ENCODE data around the gene PIEZO2. TPM values are rescaled to one million over a fixed set of nuclear protein-coding genes. Genes with fewer than 3 reads are reported as not detected.

PIEZO2 gene
- total and polyA plus RNA-seq, 2 of the 8 experiments (the other 6 are each of a cell fraction or from before 2014, with no cell fraction given) = 4.7 to 16.5 TPM

DNA sequence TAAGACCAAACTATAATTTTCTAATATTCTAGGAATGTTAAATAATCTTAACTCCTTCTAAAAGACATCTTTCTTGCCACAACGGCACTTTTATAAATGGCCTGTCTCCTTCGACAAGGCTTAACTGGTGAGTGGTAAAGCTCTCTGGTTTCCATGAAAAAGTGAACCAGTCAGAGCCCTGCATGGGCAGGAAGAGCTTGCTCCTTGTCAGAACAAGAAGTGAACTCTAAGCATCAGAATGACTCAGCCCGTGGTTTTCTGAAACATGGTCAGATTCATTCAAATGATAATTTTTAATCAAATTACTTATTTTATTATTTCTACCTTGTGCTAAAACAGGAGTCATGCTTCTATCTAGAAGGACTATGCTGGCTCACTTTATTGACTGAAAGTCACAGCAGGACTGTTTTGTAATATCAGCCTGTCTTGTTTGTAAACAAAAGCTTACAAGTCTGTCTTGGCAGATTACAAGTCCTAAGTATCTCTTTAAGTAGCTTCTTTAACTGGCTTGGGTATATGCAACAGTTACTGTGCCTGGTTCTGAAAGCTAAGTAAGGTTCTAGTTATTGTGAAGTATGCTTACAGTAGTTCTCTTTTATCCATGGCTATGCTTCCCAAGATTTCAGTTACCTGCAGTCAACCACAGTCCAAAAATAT, 378.2 kb downstream of the PIEZO2 start:
- H3K23me2 ChIP-seq (ENCODE audit: low read depth, low read length) = no peaks in the 10 kb centered on the region
- H3K4ac ChIP-seq (replicated peaks; ENCODE audit: insufficient read length, low read depth, low read length) = no peak overlapping the region
- H2AFZ ChIP-seq (ENCODE audit: low read length) = no peak overlapping the region
- H4K91ac ChIP-seq (replicated peaks; ENCODE audit: insufficient read length, low read length) = no peak overlapping the region
- H2BK12ac ChIP-seq (ENCODE audit: low read depth, low read length) = no peak overlapping the region
- ChIA-PET CTCF (ENCODE audit: partially characterized antibody) (interaction anchor here (0.6 to 4.3 kb wide), 4 partner anchors 9 to 383 kb away, joined by 3 to 21 read pairs (median 4); no protein-coding TSS in a partner anchor), POLR2A (ENCODE audit: partially characterized antibody) (no interaction called here)
- H4K8ac ChIP-seq (ENCODE audit: extremely low read depth, insufficient read depth, low read length) = no peak overlapping the region
- H2BK20ac ChIP-seq (ENCODE audit: low read length) = no peak overlapping the region
- no peak overlapping the region for H3K14ac ChIP-seq (ENCODE audit: insufficient read length)
- no peak overlapping the region for H2AK5ac ChIP-seq (ENCODE audit: low read depth, low read length)
- H3K18ac ChIP-seq (ENCODE audit: extremely low read depth, low read length) = no peak overlapping the region
- no peak overlapping the region for H3K56ac ChIP-seq (replicated peaks; ENCODE audit: insufficient read length, low read depth, low read length)
- no peak overlapping the region for H2BK5ac ChIP-seq (ENCODE audit: low read depth, low read length)
- no peak overlapping the region for H2BK120ac ChIP-seq (replicated peaks; ENCODE audit: low read depth, low read length)
- no peaks in the 10 kb centered on the region for H3K79me1 ChIP-seq (ENCODE audit: low read depth, low read length)
- H3K27me3 ChIP-seq (replicated peaks in 1 of 4; ENCODE audit: control insufficient read depth in 3 of 4, extremely low read depth in 1 of 4, insufficient read depth in 3 of 4, low read length in 3 of 4) = no peaks in the 10 kb centered on the region
- H2BK15ac ChIP-seq (ENCODE audit: low read length) = no peak overlapping the region
- 91% methylated on average over 3 of the region's 3 CpGs; no CpG with 5 or more reads in 1 of the 2 experiments for WGBS, 2 experiments (ENCODE audit: extremely low coverage in 1 of 2, insufficient coverage in 1 of 2, insufficient read length in 1 of 2, insufficient replicate concordance in 2 of 2, low coverage in 1 of 2, low lambda C conversion rate in 2 of 2, missing lambda C conversion rate in 1 of 2)
- FAIRE-seq = no peak
- no peaks in the 10 kb centered on the region for H3K4me1 ChIP-seq (replicated peaks in 1 of 4; ENCODE audit: control insufficient read depth in 3 of 4, insufficient read depth in 4 of 4, low read length in 3 of 4)
- no peak overlapping the region for H3K23ac ChIP-seq (ENCODE audit: insufficient read length)
- H3K4me3 ChIP-seq (ENCODE audit: extremely low read depth in 1 of 4, insufficient read depth in 2 of 4, low read depth in 3 of 4, low read length in 4 of 4) = no peak overlapping the region
- no peak overlapping the region for H4K5ac ChIP-seq (ENCODE audit: insufficient read length, low read depth, low read length)
- no peak for DNase-seq (ENCODE audit: low read depth in 1 of 2, low spot score in 2 of 2)
- H3K36me3 ChIP-seq (ENCODE audit: control insufficient read depth in 2 of 4, insufficient read depth in 4 of 4, low read length in 3 of 4) = no peaks in the 10 kb centered on the region; a peak in 1 of 8 replicates
- H3K4me2 ChIP-seq (ENCODE audit: insufficient read depth in 1 of 2, low read depth in 2 of 2, low read length in 2 of 2) = no peak overlapping the region
- H3K27ac ChIP-seq (ENCODE audit: low read depth, low read length) = no peak overlapping the region
- no peak overlapping the region for H3K9ac ChIP-seq (replicated peaks in 1 of 4; ENCODE audit: extremely low read depth in 1 of 4, low read depth in 3 of 4, low read length in 3 of 4)
- no peaks in the 10 kb centered on the region for H3K79me2 ChIP-seq (ENCODE audit: control insufficient read depth in 1 of 2, insufficient read depth in 2 of 2, low read length in 2 of 2)
- H4K20me1 ChIP-seq (replicated peaks in 1 of 2; ENCODE audit: control insufficient read depth in 1 of 2, insufficient read depth in 2 of 2, low read length in 2 of 2) = no peaks in the 10 kb centered on the region
- no peaks in the 10 kb centered on the region for H3K9me3 ChIP-seq (ENCODE audit: insufficient read depth in 2 of 2, low read depth in 1 of 2, low read length in 1 of 2)
- TF ChIP-seq TAF1 (IDR thresholded peaks at IDR 0.05; ENCODE audit: low read depth, low read length) (no peak), PHF8 (conservative IDR thresholded peaks at IDR 0.05; ENCODE audit: low read depth, low read length) (no peak), POU5F1 (IDR thresholded peaks at IDR 0.05; ENCODE audit: low read depth, low read length) (no peak), POLR2A (IDR thresholded peaks at IDR 0.05; ENCODE audit: control extremely low read depth in 1 of 2, low read depth in 2 of 2, low read length in 2 of 2) (no peak), EZH2 (IDR thresholded peaks at IDR 0.05; ENCODE audit: low read depth, low read length, severe bottlenecking) (no peak), MAFK (IDR thresholded peaks at IDR 0.05; ENCODE audit: low read depth, low read length) (no peak), KDM1A (IDR thresholded peaks at IDR 0.05; ENCODE audit: borderline replicate concordance, low read length) (no peak), TEAD4 (IDR thresholded peaks at IDR 0.05; ENCODE audit: low read depth, low read length) (no peak), JUND (IDR thresholded peaks at IDR 0.05; ENCODE audit: low read length) (no peak), SIX5 (IDR thresholded peaks at IDR 0.05; ENCODE audit: low read depth, low read length) (no peak), YY1 (IDR thresholded peaks at IDR 0.05; ENCODE audit: low read depth, low read length) (no peak), GTF2F1 (IDR thresholded peaks at IDR 0.05; ENCODE audit: borderline replicate concordance, low read depth, low read length) (no peak)
